ENCODE results near the gene MGME1. TPM values are rescaled to one million over a fixed set of nuclear protein-coding genes. Genes with fewer than 3 reads are reported as not detected.
A peak's percentile ranks its signal among the peaks of the same experiment; 100 is the strongest.

Gene MGME1
- total RNA-seq, 1 donor from 2014 or later, result 33.6 TPM

- no peak for DNase-seq (ENCODE audit: low spot score)
- H3K27me3 Mint-ChIP-seq (ENCODE audit: insufficient read depth), result peaks cover 1% of the 10 kb centered on the region
- peaks cover 12% of the 10 kb centered on the region for H3K36me3 Mint-ChIP-seq (ENCODE audit: low read depth)
- peak overlapping the region; percentile 95 for H3K27ac Mint-ChIP-seq
- H3K4me1 Mint-ChIP-seq (ENCODE audit: low read depth), result peaks cover 43% of the 10 kb centered on the region
- H3K4me3 Mint-ChIP-seq, result peak overlapping the region; percentile 35
- no peaks in the 10 kb centered on the region for H3K9me3 Mint-ChIP-seq
- intact Hi-C loops (cut with micrococcal nuclease), result loop anchor here (2.0 to 10.0 kb wide), 5 partner anchors 141 to 489 kb away; partner anchors contain the start of genes KAT14 and PET117
These were observed 24.7 kb downstream of the MGME1 start for GRCh38 chr20:17993546-17993945.

DNA sequence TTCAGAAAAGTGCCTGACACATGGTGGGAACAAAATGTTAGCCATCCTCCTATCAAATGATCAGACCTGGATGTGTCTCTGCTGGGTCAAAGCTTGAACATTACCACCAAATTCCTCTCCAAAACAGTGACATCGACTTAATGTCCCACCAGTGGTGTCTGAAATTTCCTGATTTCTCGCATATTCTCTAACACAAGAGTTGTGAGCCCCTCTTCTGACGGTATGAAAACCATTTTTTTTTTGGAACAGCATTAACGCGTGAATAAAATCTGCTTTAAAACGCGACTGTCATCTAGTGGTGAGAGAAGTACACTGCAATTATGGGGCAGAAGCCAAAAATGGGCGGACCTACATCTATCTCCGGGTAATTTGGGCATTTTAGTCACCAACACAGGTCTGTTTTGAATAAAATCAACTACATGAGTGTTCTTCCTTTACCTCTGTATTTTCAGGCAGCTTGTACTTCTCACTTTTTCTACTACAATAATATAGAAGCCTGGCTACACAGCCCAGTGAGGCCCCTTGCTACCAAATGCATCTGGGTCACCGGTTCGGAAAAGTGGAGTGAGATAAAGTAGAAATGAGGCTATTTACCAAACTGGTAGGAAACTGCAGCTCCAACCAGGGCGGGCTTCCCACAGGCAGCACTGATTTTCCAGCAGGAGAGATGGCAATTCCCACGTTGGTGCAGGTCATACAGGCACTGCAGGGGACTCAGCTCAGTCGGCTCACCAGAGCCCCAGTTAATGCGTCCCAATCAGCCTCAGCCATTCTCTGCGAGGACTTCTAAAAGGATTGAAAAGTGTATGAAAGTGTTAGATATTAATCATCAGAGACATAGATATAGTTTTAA lies 27.4 kb downstream of the MGME1 start:
- Mint-ChIP-seq H3K9me3 (no peaks in the 10 kb centered on the region), H3K4me3 (no peak overlapping the region), H3K27ac (no peak overlapping the region), H3K36me3 (ENCODE audit: low read depth) (peaks cover 3% of the 10 kb centered on the region), H3K27me3 (ENCODE audit: insufficient read depth) (peaks cover 3% of the 10 kb centered on the region), H3K4me1 (ENCODE audit: low read depth) (peaks cover 43% of the 10 kb centered on the region)
- intact Hi-C loops (cut with micrococcal nuclease), result loop anchor here (1.0 to 10.0 kb wide), 7 partner anchors 57 to 491 kb away; partner anchors contain the start of genes KAT14, PET117 and RRBP1
- DNase-seq (ENCODE audit: low spot score), result peak; percentile 46

- no peak overlapping the region for H3K4me3 Mint-ChIP-seq
- intact Hi-C loops (cut with micrococcal nuclease), result loop anchor here (10.0 kb wide), 1 partner anchor 136 kb away; the partner anchor contains the start of genes KAT14 and PET117
- H3K36me3 Mint-ChIP-seq (ENCODE audit: low read depth), result no peaks in the 10 kb centered on the region
- no peaks in the 10 kb centered on the region for H3K9me3 Mint-ChIP-seq
- DNase-seq (ENCODE audit: low spot score), result no peak
- H3K27ac Mint-ChIP-seq, result no peak overlapping the region
- peaks cover 3% of the 10 kb centered on the region for H3K27me3 Mint-ChIP-seq (ENCODE audit: insufficient read depth)
- H3K4me1 Mint-ChIP-seq (ENCODE audit: low read depth), result peaks cover 26% of the 10 kb centered on the region
These were observed 29.6 kb downstream of the MGME1 start for GRCh38 chr20:17998446-17998845.

GRCh38 chr20:17999566-17999965 lies 30.7 kb downstream of the MGME1 start:
- Mint-ChIP-seq H3K9me3 (no peaks in the 10 kb centered on the region), H3K27me3 (ENCODE audit: insufficient read depth) (peaks cover 1% of the 10 kb centered on the region), H3K4me3 (no peak overlapping the region), H3K27ac (no peak overlapping the region), H3K4me1 (ENCODE audit: low read depth) (peaks cover 17% of the 10 kb centered on the region), H3K36me3 (ENCODE audit: low read depth) (no peaks in the 10 kb centered on the region)
- intact Hi-C loops (cut with micrococcal nuclease), result loop anchor here (10.0 kb wide), 1 partner anchor 135 kb away; the partner anchor contains the start of genes KAT14 and PET117
- DNase-seq (ENCODE audit: low spot score), result no peak

GRCh38 chr20:18001131-18001921 lies 32.5 kb downstream of the MGME1 start:
- intact Hi-C loops (cut with micrococcal nuclease), result no loop called here

GRCh38 chr20:18003897-18004296 lies 35.1 kb downstream of the MGME1 start:
- Mint-ChIP-seq H3K27ac (no peak overlapping the region), H3K4me1 (ENCODE audit: low read depth) (no peaks in the 10 kb centered on the region), H3K27me3 (ENCODE audit: insufficient read depth) (peaks cover 1% of the 10 kb centered on the region), H3K36me3 (ENCODE audit: low read depth) (no peaks in the 10 kb centered on the region), H3K9me3 (no peaks in the 10 kb centered on the region), H3K4me3 (no peak overlapping the region)
- DNase-seq (ENCODE audit: low spot score), result no peak
- intact Hi-C loops (cut with micrococcal nuclease), result no loop called here

More at GRCh38 chr20:18001131-18001921, 32.5 kb downstream of the MGME1 start:
- DNase-seq (ENCODE audit: low spot score), result no peak
- Mint-ChIP-seq H3K27me3 (ENCODE audit: insufficient read depth) (peaks cover 1% of the 10 kb centered on the region), H3K9me3 (no peaks in the 10 kb centered on the region), H3K36me3 (ENCODE audit: low read depth) (no peaks in the 10 kb centered on the region), H3K4me3 (no peak overlapping the region), H3K4me1 (ENCODE audit: low read depth) (peaks cover 7% of the 10 kb centered on the region), H3K27ac (no peak overlapping the region)

DNA sequence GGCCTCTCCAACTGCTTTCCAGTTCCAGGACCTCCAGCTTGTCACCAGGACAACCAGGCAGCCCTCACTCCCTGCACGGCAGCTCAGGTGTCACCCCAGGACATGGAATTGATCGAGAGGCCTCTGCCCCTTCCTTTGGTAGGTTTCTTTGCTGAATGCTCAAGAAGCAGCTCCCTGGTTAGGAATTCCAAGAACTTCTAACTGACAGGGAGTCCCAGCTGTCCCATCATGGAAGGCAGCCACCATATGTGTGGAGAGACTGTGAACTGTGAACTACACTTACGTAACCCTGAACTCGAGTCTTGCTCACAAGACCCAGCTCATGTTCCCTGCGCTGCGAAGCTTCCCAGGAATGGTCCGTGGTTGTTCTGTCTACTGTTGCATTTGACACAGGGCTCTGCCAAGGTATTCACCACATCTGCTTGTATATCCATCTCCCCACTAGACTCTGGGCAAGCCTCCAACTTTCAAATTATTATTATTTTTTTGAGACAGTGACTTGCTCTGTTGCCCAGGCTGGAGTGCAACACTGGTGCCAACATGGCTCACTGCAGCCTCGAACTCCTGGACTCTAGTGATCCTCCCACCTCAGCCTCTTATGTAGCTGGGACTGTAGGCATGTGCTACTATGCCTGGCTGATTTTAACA lies 35.7 kb downstream of the MGME1 start:
- no peak overlapping the region for H3K4me3 Mint-ChIP-seq
- H3K36me3 Mint-ChIP-seq (ENCODE audit: low read depth), result no peaks in the 10 kb centered on the region
- no peaks in the 10 kb centered on the region for H3K9me3 Mint-ChIP-seq
- no peak overlapping the region for H3K27ac Mint-ChIP-seq
- intact Hi-C loops (cut with micrococcal nuclease), result no loop called here
- no peak for DNase-seq (ENCODE audit: low spot score)
- no peaks in the 10 kb centered on the region for H3K4me1 Mint-ChIP-seq (ENCODE audit: low read depth)
- H3K27me3 Mint-ChIP-seq (ENCODE audit: insufficient read depth), result peaks cover 1% of the 10 kb centered on the region

DNA sequence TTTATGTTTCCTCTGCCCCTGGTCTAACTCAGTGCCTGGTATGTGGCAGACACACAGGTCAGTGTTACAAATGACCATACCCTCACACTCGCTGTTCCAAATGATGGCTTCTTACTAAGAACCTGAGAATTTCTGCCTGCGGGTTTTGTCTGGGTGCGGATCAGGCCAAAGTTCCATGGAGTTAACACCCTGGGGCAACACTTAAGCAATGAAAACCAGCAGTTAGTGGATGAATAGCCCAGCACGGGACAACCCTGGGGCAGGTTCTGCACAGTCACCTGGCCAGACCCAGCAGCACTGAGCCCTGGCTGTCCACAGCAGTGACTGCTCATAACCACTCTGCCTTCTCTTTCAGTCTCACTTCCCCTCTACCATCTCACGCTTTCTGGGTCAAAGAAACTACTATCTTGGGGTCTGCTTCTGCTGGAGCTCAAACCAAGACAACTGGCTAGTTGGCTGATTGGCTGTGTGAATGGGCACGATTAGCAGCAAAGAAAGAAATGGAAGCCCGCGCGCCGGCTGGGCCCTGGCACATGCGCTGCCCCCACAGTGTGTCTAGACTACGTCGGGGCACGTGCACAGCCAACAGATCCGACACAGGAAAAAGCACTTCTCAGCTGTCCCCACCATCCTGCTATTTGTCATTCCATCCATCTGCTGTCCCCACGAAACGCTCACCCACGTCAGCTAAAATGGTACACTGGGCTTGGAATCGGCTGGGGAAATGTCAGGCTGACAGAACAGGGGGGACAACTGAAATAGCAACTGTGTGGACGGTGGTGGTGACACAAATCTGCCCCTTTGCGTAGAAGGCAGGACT lies 36.6 kb downstream of the MGME1 start:
- intact Hi-C loops (cut with micrococcal nuclease), result no loop called here
- Mint-ChIP-seq H3K27me3 (ENCODE audit: insufficient read depth) (peaks cover 1% of the 10 kb centered on the region), H3K36me3 (ENCODE audit: low read depth) (no peaks in the 10 kb centered on the region), H3K9me3 (no peaks in the 10 kb centered on the region), H3K4me3 (no peak overlapping the region), H3K4me1 (ENCODE audit: low read depth) (no peaks in the 10 kb centered on the region), H3K27ac (no peak overlapping the region)
- DNase-seq (ENCODE audit: low spot score), result no peak

- Mint-ChIP-seq H3K4me3 (no peak overlapping the region), H3K36me3 (ENCODE audit: low read depth) (no peaks in the 10 kb centered on the region)
- intact Hi-C loops (cut with micrococcal nuclease), result no loop called here
These were observed 37.2 kb downstream of the MGME1 start for GRCh38 chr20:18005990-18006364.

DNA sequence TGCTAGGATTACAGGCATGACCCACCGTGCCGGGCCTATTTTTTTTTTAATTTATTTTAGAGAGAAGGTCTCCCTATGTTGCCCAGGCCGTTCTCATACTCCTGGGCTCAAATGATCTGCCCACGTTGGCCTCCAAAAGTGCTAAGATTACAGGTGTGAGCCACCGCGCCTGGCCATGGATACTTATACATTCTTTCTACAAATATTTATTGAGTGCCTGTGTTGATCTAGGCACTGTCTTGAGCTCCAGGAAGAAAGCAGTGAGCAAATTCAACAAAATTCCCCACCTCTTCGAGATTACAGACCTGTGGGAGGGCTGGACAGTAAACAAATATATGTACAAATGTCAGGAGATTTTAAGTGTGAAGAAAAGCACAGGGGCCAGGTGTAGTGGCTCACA lies 37.9 kb downstream of the MGME1 start:
- intact Hi-C loops (cut with micrococcal nuclease), result no loop called here
- Mint-ChIP-seq H3K4me1 (ENCODE audit: low read depth) (no peaks in the 10 kb centered on the region), H3K9me3 (no peaks in the 10 kb centered on the region), H3K4me3 (no peak overlapping the region), H3K27ac (no peak overlapping the region), H3K27me3 (ENCODE audit: insufficient read depth) (no peaks in the 10 kb centered on the region), H3K36me3 (ENCODE audit: low read depth) (no peaks in the 10 kb centered on the region)
- no peak for DNase-seq (ENCODE audit: low spot score)

More at GRCh38 chr20:18005990-18006364, 37.2 kb downstream of the MGME1 start:
- H3K27me3 Mint-ChIP-seq (ENCODE audit: insufficient read depth), result no peaks in the 10 kb centered on the region
- H3K9me3 Mint-ChIP-seq, result no peaks in the 10 kb centered on the region
- H3K27ac Mint-ChIP-seq, result no peak overlapping the region
- DNase-seq (ENCODE audit: low spot score), result no peak
- H3K4me1 Mint-ChIP-seq (ENCODE audit: low read depth), result no peaks in the 10 kb centered on the region

GRCh38 chr20:18007534-18008292 lies 38.9 kb downstream of the MGME1 start:
- no peaks in the 10 kb centered on the region for H3K36me3 Mint-ChIP-seq (ENCODE audit: low read depth)
- no peaks in the 10 kb centered on the region for H3K4me1 Mint-ChIP-seq (ENCODE audit: low read depth)
- no peak for DNase-seq (ENCODE audit: low spot score)
- H3K4me3 Mint-ChIP-seq, result no peak overlapping the region
- H3K27ac Mint-ChIP-seq, result no peak overlapping the region
- H3K27me3 Mint-ChIP-seq (ENCODE audit: insufficient read depth), result no peaks in the 10 kb centered on the region
- no peaks in the 10 kb centered on the region for H3K9me3 Mint-ChIP-seq
- intact Hi-C loops (cut with micrococcal nuclease), result no loop called here

Data from activated T-helper 1 cell treated with anti-CD3 and anti-CD28 coated beads, Interleukin-12 subunit alpha, Interleukin-12 subunit beta, Interleukin-2, Interleukin-4 antibody, amounts not matched to agents 30 ng/mL and 10 ng/mL and 1 ng/mL, durations not matched to agents 14 hours and 24 hours and 36 hours (primary cell).